Smooth muscle cell (in vitro differentiated cells): ENCODE results near the gene ACSS2. TPM values are rescaled to one million over a fixed set of nuclear protein-coding genes. Genes with fewer than 3 reads are reported as not detected.

ENCODE experiments used
- DNase-seq: peaks from one replicate; lab custom pipeline; 2025; ENCODE audit not compliant: unreplicated experiment; lab: John Stamatoyannopoulos, UW
- H2AFZ ChIP-seq: fragments of 200-600 bp; sonication (generic); 2 replicates; pipeline ENCODE4 v1.6.0; 2016; ENCODE audit warnings: antibody characterized with exemption, low read depth, mild to moderate bottlenecking
- H3F3A ChIP-seq: fragments of 200-600 bp; sonication (generic); 2 replicates; pipeline ENCODE4 v1.6.0; 2017; ENCODE audit warnings: antibody characterized with exemption, low read depth
- H3K27ac ChIP-seq: fragments of 200-600 bp; sonication (generic); 2 replicates; pipeline ENCODE4 v1.5.1; 2016; ENCODE audit warnings: low read depth, mild to moderate bottlenecking
- H3K27me3 ChIP-seq: fragments of 200-600 bp; sonication (generic); 2 replicates; pipeline ENCODE4 v1.6.1; 2016; ENCODE audit warnings: low read depth, mild to moderate bottlenecking
- H3K36me3 ChIP-seq: fragments of 200-600 bp; sonication (generic); 2 replicates; pipeline ENCODE4 v1.5.1; 2016; ENCODE audit warnings: low read depth
- H3K4me1 ChIP-seq: fragments of 200-600 bp; sonication (generic); 2 replicates; pipeline ENCODE4 v1.5.1; 2016; ENCODE audit warnings: low read depth
- H3K4me2 ChIP-seq: fragments of 200-600 bp; sonication (generic); 2 replicates; pipeline ENCODE4 v1.6.0; 2016; ENCODE audit warnings: mild to moderate bottlenecking
- H3K4me3 ChIP-seq: fragments of 200-600 bp; sonication (generic); 2 replicates; pipeline ENCODE4 v1.5.1; 2016; ENCODE audit warnings: mild to moderate bottlenecking
- H3K79me2 ChIP-seq: fragments of 200-600 bp; sonication (generic); 2 replicates; pipeline ENCODE4 v1.6.0; 2016; ENCODE audit warnings: low read depth, mild to moderate bottlenecking
- H3K9ac ChIP-seq: fragments of 200-600 bp; sonication (generic); 2 replicates; pipeline ENCODE4 v1.6.0; 2016; ENCODE audit warnings: low read depth
- H3K9me3 ChIP-seq: fragments of 200-600 bp; sonication (generic); replicated peaks from 2 replicates; pipeline ENCODE4 v1.5.1; 2016; ENCODE audit warnings: low read depth
- H4K20me1 ChIP-seq: fragments of 200-600 bp; sonication (generic); 2 replicates; pipeline ENCODE4 v1.6.0; 2016; ENCODE audit warnings: low read depth
- WGBS: methylation state at CpG from one replicate; pipeline ENCODE4 v1.1.7; 2016; ENCODE audit warnings: low lambda C conversion rate; 5-methylcytosine and 5-hydroxymethylcytosine counted together
- polyA plus RNA-seq: library from polyadenylated mRNA; unstranded; fragments of >200 nt; fragmentation: Nextera tagmentation; extraction: Ambion mirVana; gene quantifications from 2 replicates; pipeline ENCODE4 v1.2.1, GENCODE V29; 2016
- total RNA-seq: library from RNA; depleted of rRNA; stranded (reverse); fragments of >200 nt; gene quantifications from 2 replicates; pipeline ENCODE4 v1.2.3, GENCODE V29; 2014
- TF ChIP-seq, protein P1 (sequence below): fragments of 200-600 bp; sonication (generic); IDR thresholded peaks from 2 replicates; pipeline ENCODE4 v1.5.1; 2017; ENCODE audit warnings: borderline replicate concordance, mild to moderate bottlenecking, antibody characterized with exemption; ENCODE audit not compliant: insufficient read depth, poor library complexity, severe bottlenecking

The ACSS2 gene
- total and polyA plus RNA-seq, 2 experiments from 2014 or later = 35.1 to 37.7 TPM

DNA sequence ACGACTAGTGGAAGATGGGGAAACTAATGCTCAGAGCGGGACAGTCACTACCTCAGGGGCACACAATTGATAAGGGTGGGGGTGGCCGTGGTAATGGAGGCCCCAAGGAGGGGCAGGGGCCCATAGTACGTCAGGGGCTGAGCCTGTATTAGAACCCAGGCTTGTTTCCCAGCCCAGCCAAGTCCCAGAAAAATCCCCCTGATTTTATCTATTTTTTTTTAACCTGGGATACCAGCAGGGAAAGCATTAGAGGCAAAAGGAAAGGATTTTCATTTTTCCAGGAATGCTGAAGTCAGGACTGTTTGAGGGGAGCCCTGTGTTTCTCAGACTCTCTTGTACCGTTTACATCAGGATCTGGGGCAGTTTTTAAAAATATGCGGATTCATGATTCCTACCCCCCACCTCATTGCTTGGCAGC, 79.6 kb downstream of the ACSS2 start:
- peak overlapping the region; percentile 89 for H3K4me2 ChIP-seq
- peak overlapping the region; percentile 36 for H2AFZ ChIP-seq
- H3K27me3 ChIP-seq = no peaks in the 10 kb centered on the region
- DNase-seq = no peak
- no peaks in the 10 kb centered on the region for H3K9me3 ChIP-seq
- H3K4me1 ChIP-seq = peaks cover 11% of the 10 kb centered on the region
- no peaks in the 10 kb centered on the region for H4K20me1 ChIP-seq
- H3K79me2 ChIP-seq = peaks cover 9% of the 10 kb centered on the region
- peak overlapping the region; percentile 83 for H3K27ac ChIP-seq
- H3K36me3 ChIP-seq = no peaks in the 10 kb centered on the region
- peaks cover 3% of the 10 kb centered on the region for H3F3A ChIP-seq
- H3K9ac ChIP-seq = peak overlapping the region; percentile 82
- peak overlapping the region; percentile 54 for H3K4me3 ChIP-seq
- TF ChIP-seq, protein P1, sequence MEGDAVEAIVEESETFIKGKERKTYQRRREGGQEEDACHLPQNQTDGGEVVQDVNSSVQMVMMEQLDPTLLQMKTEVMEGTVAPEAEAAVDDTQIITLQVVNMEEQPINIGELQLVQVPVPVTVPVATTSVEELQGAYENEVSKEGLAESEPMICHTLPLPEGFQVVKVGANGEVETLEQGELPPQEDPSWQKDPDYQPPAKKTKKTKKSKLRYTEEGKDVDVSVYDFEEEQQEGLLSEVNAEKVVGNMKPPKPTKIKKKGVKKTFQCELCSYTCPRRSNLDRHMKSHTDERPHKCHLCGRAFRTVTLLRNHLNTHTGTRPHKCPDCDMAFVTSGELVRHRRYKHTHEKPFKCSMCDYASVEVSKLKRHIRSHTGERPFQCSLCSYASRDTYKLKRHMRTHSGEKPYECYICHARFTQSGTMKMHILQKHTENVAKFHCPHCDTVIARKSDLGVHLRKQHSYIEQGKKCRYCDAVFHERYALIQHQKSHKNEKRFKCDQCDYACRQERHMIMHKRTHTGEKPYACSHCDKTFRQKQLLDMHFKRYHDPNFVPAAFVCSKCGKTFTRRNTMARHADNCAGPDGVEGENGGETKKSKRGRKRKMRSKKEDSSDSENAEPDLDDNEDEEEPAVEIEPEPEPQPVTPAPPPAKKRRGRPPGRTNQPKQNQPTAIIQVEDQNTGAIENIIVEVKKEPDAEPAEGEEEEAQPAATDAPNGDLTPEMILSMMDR = no peak
- WGBS = 26% methylated on average over 6 of the region's 6 CpGs

DNA sequence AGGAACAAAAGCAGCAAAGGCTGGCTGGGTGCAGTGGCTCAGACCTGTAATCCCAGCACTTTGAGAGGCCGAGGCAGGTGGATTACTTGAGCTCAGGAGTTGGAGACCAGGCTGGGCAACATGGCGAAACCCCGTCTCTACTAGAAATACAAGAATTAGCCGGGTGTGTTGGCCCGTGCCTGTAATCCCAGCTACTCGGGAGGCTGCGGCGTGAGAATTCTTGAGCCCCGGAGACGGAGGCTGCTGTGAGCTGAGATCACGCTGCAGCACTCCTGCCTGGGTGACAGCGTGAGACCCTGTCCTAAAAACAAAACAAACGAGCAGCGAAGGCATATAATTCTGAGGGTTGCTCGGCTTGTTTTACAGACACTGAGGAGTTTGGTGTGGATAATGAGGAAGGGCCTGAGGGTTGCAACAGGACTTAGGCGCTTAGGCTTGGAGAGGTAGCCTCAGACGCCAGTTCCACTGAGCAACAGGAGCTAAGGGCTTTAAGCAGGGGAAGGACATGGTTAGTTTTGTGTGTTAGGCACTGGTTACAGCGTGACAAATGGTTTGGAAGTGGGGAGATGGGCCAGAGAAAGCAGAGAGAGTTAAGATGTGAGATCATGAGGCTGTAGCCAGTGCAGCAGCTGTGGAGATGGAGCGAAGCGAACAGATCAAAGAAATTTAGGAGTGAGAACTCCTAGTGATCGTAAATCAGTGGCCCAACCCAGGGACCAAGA, 80.5 kb downstream of the ACSS2 start:
- Histone ChIP-seq H4K20me1 (no peaks in the 10 kb centered on the region), H3K4me3 (no peak overlapping the region), H3K9me3 (no peaks in the 10 kb centered on the region), H3K4me2 (no peak overlapping the region), H3K27me3 (no peaks in the 10 kb centered on the region), H3K4me1 (peaks cover 11% of the 10 kb centered on the region), H3K79me2 (peaks cover 9% of the 10 kb centered on the region), H3K36me3 (no peaks in the 10 kb centered on the region), H2AFZ (no peak overlapping the region), H3F3A (peaks cover 3% of the 10 kb centered on the region), H3K9ac (no peak overlapping the region), H3K27ac (no peak overlapping the region)
- TF ChIP-seq, protein P1 = no peak
- DNase-seq = no peak
- 88% methylated on average over 21 of the region's 21 CpGs for WGBS

DNA sequence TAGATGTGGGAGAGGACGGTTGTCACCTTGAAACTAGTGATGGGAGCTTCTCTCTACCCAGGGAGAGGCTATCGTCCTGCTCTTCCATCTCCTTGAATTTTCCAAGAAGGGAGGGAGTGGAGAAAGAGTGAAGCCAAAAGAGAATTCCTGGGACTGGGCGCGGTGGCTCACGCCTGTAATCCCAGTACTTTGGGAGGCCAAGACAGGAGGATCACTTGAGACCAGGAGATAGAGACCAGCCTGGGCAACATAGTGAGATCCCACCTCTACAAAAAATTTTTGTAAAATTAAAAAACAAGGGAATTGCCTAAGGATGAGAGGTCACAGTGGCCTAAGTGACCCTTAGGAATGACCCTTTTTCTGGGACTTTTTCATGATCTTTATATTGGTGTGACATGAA, 88.1 kb downstream of the ACSS2 start:
- WGBS = 93% methylated on average over 5 of the region's 5 CpGs
- H3K27me3 ChIP-seq = no peaks in the 10 kb centered on the region
- H3K4me3 ChIP-seq = no peak overlapping the region
- no peaks in the 10 kb centered on the region for H4K20me1 ChIP-seq
- TF ChIP-seq, protein P1 = no peak
- no peaks in the 10 kb centered on the region for H3K79me2 ChIP-seq
- no peaks in the 10 kb centered on the region for H3F3A ChIP-seq
- no peak overlapping the region for H3K4me2 ChIP-seq
- no peak for DNase-seq
- H3K9ac ChIP-seq = no peak overlapping the region
- H3K27ac ChIP-seq = no peak overlapping the region
- H3K4me1 ChIP-seq = no peaks in the 10 kb centered on the region
- H2AFZ ChIP-seq = no peak overlapping the region
- H3K9me3 ChIP-seq = no peaks in the 10 kb centered on the region
- no peaks in the 10 kb centered on the region for H3K36me3 ChIP-seq

DNA sequence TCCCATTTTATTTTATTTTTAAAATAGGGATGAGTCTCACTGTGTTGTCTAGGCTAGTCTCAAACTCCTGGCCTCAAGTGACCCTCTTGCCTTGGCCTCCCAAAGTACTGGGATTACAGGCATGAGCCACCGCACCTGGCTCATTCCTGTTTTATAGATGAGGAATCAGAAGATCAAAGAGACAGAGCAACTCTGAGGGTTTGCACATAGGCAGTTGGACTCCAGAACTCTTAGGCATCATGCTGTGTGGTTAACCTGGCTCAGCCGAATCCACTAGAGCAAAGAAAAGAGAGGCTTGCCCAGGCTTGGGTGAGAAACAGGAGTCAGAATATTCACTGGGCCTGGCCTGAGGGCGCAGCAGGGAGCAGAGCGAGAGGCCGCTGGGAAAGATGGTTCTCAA, 88.6 kb downstream of the ACSS2 start:
- H3F3A ChIP-seq = no peaks in the 10 kb centered on the region
- H3K9ac ChIP-seq = no peak overlapping the region
- no peaks in the 10 kb centered on the region for H3K27me3 ChIP-seq
- H3K4me2 ChIP-seq = no peak overlapping the region
- H4K20me1 ChIP-seq = no peaks in the 10 kb centered on the region
- H3K4me1 ChIP-seq = no peaks in the 10 kb centered on the region
- H2AFZ ChIP-seq = no peak overlapping the region
- no peaks in the 10 kb centered on the region for H3K9me3 ChIP-seq
- H3K27ac ChIP-seq = no peak overlapping the region
- H3K79me2 ChIP-seq = no peaks in the 10 kb centered on the region
- TF ChIP-seq, protein P1 = no peak
- 76% methylated on average over 5 of the region's 5 CpGs for WGBS
- no peaks in the 10 kb centered on the region for H3K36me3 ChIP-seq
- DNase-seq = no peak
- no peak overlapping the region for H3K4me3 ChIP-seq
